Measurements from ENCODE around the gene DDX21.
"Not testable (repeated sequence)": the region's sequence is repeated elsewhere in the genome, so short reads cannot be mapped to it uniquely, and the experiment has no call there.

DDX21 gene

GRCh38 chr10:69012778-69013177 lies 56.8 kb downstream of the DDX21 start:
- not testable (repeated sequence) for H2BK120ac ChIP-seq (ENCODE audit: low read depth, low read length); H2BK12ac ChIP-seq (ENCODE audit: low read length in 2 of 2); H3K23ac ChIP-seq (ENCODE audit: low read length in 2 of 2); H2AFZ ChIP-seq (ENCODE audit: low read depth, low read length); H3K4me1 ChIP-seq (ENCODE audit: control insufficient read depth, insufficient read depth, low read depth, low read length); H3K9me3 ChIP-seq (ENCODE audit: control insufficient read depth, low read length); DNase-seq; H3K79me1 ChIP-seq (replicated peaks; ENCODE audit: low read length, poor library complexity, severe bottlenecking); H2BK5ac ChIP-seq (ENCODE audit: low read depth, low read length, poor library complexity, severe bottlenecking); H4K91ac ChIP-seq (ENCODE audit: low read length); H4K8ac ChIP-seq (ENCODE audit: low read length); H3K9ac ChIP-seq (ENCODE audit: low read length); H3K27ac ChIP-seq (ENCODE audit: low read length, poor library complexity, severe bottlenecking); H3K18ac ChIP-seq (ENCODE audit: low read depth in 1 of 2, low read length in 2 of 2); H3K4me3 ChIP-seq (ENCODE audit: insufficient read depth in 1 of 2, low read depth in 1 of 2, low read length in 2 of 2); H2BK15ac ChIP-seq (ENCODE audit: low read depth, poor library complexity, severe bottlenecking); H2AK5ac ChIP-seq (ENCODE audit: low read length, severe bottlenecking); H3K4me2 ChIP-seq (ENCODE audit: low read length, poor library complexity, severe bottlenecking); H3K4ac ChIP-seq (ENCODE audit: low read depth in 1 of 2, low read length in 2 of 2); H3K14ac ChIP-seq (ENCODE audit: low read length in 2 of 2); H3K27me3 ChIP-seq (ENCODE audit: control insufficient read depth in 1 of 2, insufficient read depth in 1 of 2, low read length in 2 of 2)
- peaks cover 25 to 81% of the 10 kb centered on the region in 2 experiments for H3K36me3 ChIP-seq (ENCODE audit: control insufficient read depth in 1 of 2, insufficient read depth in 2 of 2, low read depth in 1 of 2, low read length in 2 of 2)
- 93% methylated on average over 2 of the region's 2 CpGs for WGBS

GRCh38 chr10:69014171-69014570 lies 58.2 kb downstream of the DDX21 start:
- Histone ChIP-seq H3K23ac (ENCODE audit: low read length in 2 of 2) (no peak overlapping the region), H3K4me2 (ENCODE audit: low read length, poor library complexity, severe bottlenecking) (no peak overlapping the region), H3K4ac (ENCODE audit: low read depth in 1 of 2, low read length in 2 of 2) (no peak overlapping the region), H3K9me3 (ENCODE audit: control insufficient read depth, low read length) (no peaks in the 10 kb centered on the region), H3K9ac (ENCODE audit: low read length) (no peak overlapping the region), H2BK120ac (ENCODE audit: low read depth, low read length) (no peak overlapping the region), H3K14ac (ENCODE audit: low read length in 2 of 2) (no peak overlapping the region), H3K79me1 (replicated peaks; ENCODE audit: low read length, poor library complexity, severe bottlenecking) (peaks cover 6% of the 10 kb centered on the region), H2AK5ac (ENCODE audit: low read length, severe bottlenecking) (no peak overlapping the region), H2BK15ac (ENCODE audit: low read depth, poor library complexity, severe bottlenecking) (no peak overlapping the region), H4K8ac (ENCODE audit: low read length) (no peak overlapping the region), H3K4me3 (ENCODE audit: insufficient read depth in 1 of 2, low read depth in 1 of 2, low read length in 2 of 2) (no peak overlapping the region), H2AFZ (ENCODE audit: low read depth, low read length) (no peak overlapping the region), H3K27me3 (ENCODE audit: control insufficient read depth in 1 of 2, insufficient read depth in 1 of 2, low read length in 2 of 2) (no peaks in the 10 kb centered on the region), H3K4me1 (ENCODE audit: control insufficient read depth, insufficient read depth, low read depth, low read length) (no peaks in the 10 kb centered on the region), H4K91ac (ENCODE audit: low read length) (no peak overlapping the region), H3K36me3 (ENCODE audit: control insufficient read depth in 1 of 2, insufficient read depth in 2 of 2, low read depth in 1 of 2, low read length in 2 of 2) (peaks cover 30 to 82% of the 10 kb centered on the region in 2 experiments), H3K27ac (ENCODE audit: low read length, poor library complexity, severe bottlenecking) (no peak overlapping the region), H3K18ac (ENCODE audit: low read depth in 1 of 2, low read length in 2 of 2) (no peak overlapping the region), H2BK12ac (ENCODE audit: low read length in 2 of 2) (no peak overlapping the region), H2BK5ac (ENCODE audit: low read depth, low read length, poor library complexity, severe bottlenecking) (no peak overlapping the region)
- 97% methylated on average over 1 of the region's 1 CpG for WGBS
- DNase-seq = peak; percentile 19

- WGBS = 71% methylated on average over 2 of the region's 3 CpGs
These were observed 62.6 kb downstream of the DDX21 start for GRCh38 chr10:69018613-69019012.

GRCh38 chr10:69022611-69023010 lies 66.6 kb downstream of the DDX21 start:
- H2BK5ac ChIP-seq (ENCODE audit: low read depth, low read length, poor library complexity, severe bottlenecking) = no peak overlapping the region
- H3K9ac ChIP-seq (ENCODE audit: low read length) = no peak overlapping the region
- no peaks in the 10 kb centered on the region for H3K4me1 ChIP-seq (ENCODE audit: control insufficient read depth, insufficient read depth, low read depth, low read length)
- H2AFZ ChIP-seq (ENCODE audit: low read depth, low read length) = no peak overlapping the region
- H2BK12ac ChIP-seq (ENCODE audit: low read length in 2 of 2) = no peak overlapping the region
- H3K18ac ChIP-seq (ENCODE audit: low read depth in 1 of 2, low read length in 2 of 2) = no peak overlapping the region
- H4K8ac ChIP-seq (ENCODE audit: low read length) = no peak overlapping the region
- H3K14ac ChIP-seq (ENCODE audit: low read length in 2 of 2) = no peak overlapping the region
- no peak overlapping the region for H3K4me2 ChIP-seq (ENCODE audit: low read length, poor library complexity, severe bottlenecking)
- H3K4ac ChIP-seq (ENCODE audit: low read depth in 1 of 2, low read length in 2 of 2) = no peak overlapping the region
- no peaks in the 10 kb centered on the region for H3K9me3 ChIP-seq (ENCODE audit: control insufficient read depth, low read length)
- no peak for DNase-seq
- 96% methylated on average over 19 of the region's 19 CpGs for WGBS
- H2BK15ac ChIP-seq (ENCODE audit: low read depth, poor library complexity, severe bottlenecking) = no peak overlapping the region
- no peaks in the 10 kb centered on the region for H3K79me1 ChIP-seq (replicated peaks; ENCODE audit: low read length, poor library complexity, severe bottlenecking)
- H3K4me3 ChIP-seq (ENCODE audit: insufficient read depth in 1 of 2, low read depth in 1 of 2, low read length in 2 of 2) = no peak overlapping the region
- H3K23ac ChIP-seq (ENCODE audit: low read length in 2 of 2) = no peak overlapping the region
- no peak overlapping the region for H4K91ac ChIP-seq (ENCODE audit: low read length)
- H3K27me3 ChIP-seq (ENCODE audit: control insufficient read depth in 1 of 2, insufficient read depth in 1 of 2, low read length in 2 of 2) = no peaks in the 10 kb centered on the region
- no peak overlapping the region for H3K27ac ChIP-seq (ENCODE audit: low read length, poor library complexity, severe bottlenecking)
- H3K36me3 ChIP-seq (ENCODE audit: control insufficient read depth in 1 of 2, insufficient read depth in 2 of 2, low read depth in 1 of 2, low read length in 2 of 2) = peaks cover 12 to 13% of the 10 kb centered on the region in 2 experiments
- no peak overlapping the region for H2AK5ac ChIP-seq (ENCODE audit: low read length, severe bottlenecking)
- no peak overlapping the region for H2BK120ac ChIP-seq (ENCODE audit: low read depth, low read length)

More at GRCh38 chr10:69018613-69019012, 62.6 kb downstream of the DDX21 start:
- Histone ChIP-seq H3K27ac (ENCODE audit: low read length, poor library complexity, severe bottlenecking) (no peak overlapping the region), H2AFZ (ENCODE audit: low read depth, low read length) (no peak overlapping the region), H2BK5ac (ENCODE audit: low read depth, low read length, poor library complexity, severe bottlenecking) (no peak overlapping the region), H3K4ac (ENCODE audit: low read depth in 1 of 2, low read length in 2 of 2) (no peak overlapping the region), H3K4me1 (ENCODE audit: control insufficient read depth, insufficient read depth, low read depth, low read length) (no peaks in the 10 kb centered on the region), H4K91ac (ENCODE audit: low read length) (no peak overlapping the region), H3K9ac (ENCODE audit: low read length) (no peak overlapping the region), H3K79me1 (replicated peaks; ENCODE audit: low read length, poor library complexity, severe bottlenecking) (no peaks in the 10 kb centered on the region), H2AK5ac (ENCODE audit: low read length, severe bottlenecking) (no peak overlapping the region), H3K9me3 (ENCODE audit: control insufficient read depth, low read length) (no peaks in the 10 kb centered on the region), H2BK15ac (ENCODE audit: low read depth, poor library complexity, severe bottlenecking) (no peak overlapping the region), H3K18ac (ENCODE audit: low read depth in 1 of 2, low read length in 2 of 2) (no peak overlapping the region), H4K8ac (ENCODE audit: low read length) (no peak overlapping the region), H2BK120ac (ENCODE audit: low read depth, low read length) (no peak overlapping the region), H3K23ac (ENCODE audit: low read length in 2 of 2) (no peak overlapping the region), H3K4me3 (ENCODE audit: insufficient read depth in 1 of 2, low read depth in 1 of 2, low read length in 2 of 2) (no peak overlapping the region), H3K4me2 (ENCODE audit: low read length, poor library complexity, severe bottlenecking) (no peak overlapping the region), H3K14ac (ENCODE audit: low read length in 2 of 2) (no peak overlapping the region), H3K36me3 (ENCODE audit: control insufficient read depth in 1 of 2, insufficient read depth in 2 of 2, low read depth in 1 of 2, low read length in 2 of 2) (peaks cover 23 to 48% of the 10 kb centered on the region in 2 experiments), H2BK12ac (ENCODE audit: low read length in 2 of 2) (no peak overlapping the region), H3K27me3 (ENCODE audit: control insufficient read depth in 1 of 2, insufficient read depth in 1 of 2, low read length in 2 of 2) (no peaks in the 10 kb centered on the region)
- DNase-seq = no peak
